Suprapubic skin (tissue), 4 donors: ENCODE data around the gene PLCD1. TPM values are rescaled to one million over a fixed set of nuclear protein-coding genes. Genes with fewer than 3 reads are reported as not detected.
"Not testable (repeated sequence)": the region's sequence is repeated elsewhere in the genome, so short reads cannot be mapped to it uniquely, and the experiment has no call there.

Experiments used
- DNase-seq, 2 donors: peaks; one replicate each; pipeline ENCODE4 v3.0.0-alpha.2; 2019; ENCODE audit warnings: low spot score in 2 of 2
- H3K27ac ChIP-seq: fragments of 200-600 bp; sonication (generic); one replicate; pipeline ENCODE4 v1.5.1; 2019
- H3K27me3 ChIP-seq: fragments of 200-600 bp; sonication (generic); one replicate; pipeline ENCODE4 v1.5.1; 2019
- H3K36me3 ChIP-seq: fragments of 200-600 bp; sonication (generic); one replicate; pipeline ENCODE4 v1.5.1; 2019
- H3K4me1 ChIP-seq: fragments of 200-600 bp; sonication (generic); one replicate; pipeline ENCODE4 v1.5.1; 2019
- H3K4me3 ChIP-seq: fragments of 200-600 bp; sonication (generic); one replicate; pipeline ENCODE4 v1.5.1; 2019; ENCODE audit warnings: mild to moderate bottlenecking
- H3K9me3 ChIP-seq: fragments of 200-600 bp; sonication (generic); one replicate; pipeline ENCODE4 v1.5.1; 2019
- CTCF ChIP-seq, 2 donors: fragments of 200-600 bp in 1 of 2; fragments of 450-650 bp in 1 of 2; sonication (generic) in 1 of 2; IDR thresholded peaks; one replicate each; pipeline ENCODE4 v1.5.1; 2016 to 2019; ENCODE audit warnings: antibody characterized with exemption in 2 of 2, mild to moderate bottlenecking in 1 of 2, moderate library complexity in 1 of 2
- EP300 ChIP-seq: sonication (generic); formaldehyde crosslinking; IDR thresholded peaks from one replicate; pipeline ENCODE4 v1.6.1; 2017; ENCODE audit warnings: antibody characterized with exemption
- POLR2A ChIP-seq, 2 donors: fragments of 450-650 bp; IDR thresholded peaks; one replicate each; pipeline ENCODE4 v1.6.1; 2017; ENCODE audit warnings: antibody characterized with exemption in 2 of 2, mild to moderate bottlenecking in 2 of 2, moderate library complexity in 2 of 2
- POLR2AphosphoS5 ChIP-seq, 3 donors: sonication (generic); formaldehyde crosslinking; IDR thresholded peaks; one replicate each; pipeline ENCODE4 v1.6.1; 2017; ENCODE audit warnings: antibody characterized with exemption in 3 of 3
- WGBS: methylation state at CpG from one replicate; pipeline ENCODE4 v1.1.5; 2018; 5-methylcytosine and 5-hydroxymethylcytosine counted together
- total RNA-seq, 4 donors: library from RNA; depleted of rRNA; stranded (reverse); fragments of >200 nt; gene quantifications; one replicate each; pipeline ENCODE4 v1.1.0, GENCODE V29; 2016

PLCD1 gene
- total RNA-seq, 4 donors from 2014 or later, result 32.3 to 42.2 (median 39.3) TPM

GRCh38 chr3:37973246-37974054, 56.0 kb downstream of the PLCD1 start:
- H3K9me3 ChIP-seq, result no peaks in the 10 kb centered on the region
- H3K36me3 ChIP-seq, result peaks cover 45% of the 10 kb centered on the region
- no peak overlapping the region for H3K4me3 ChIP-seq
- H3K27ac ChIP-seq, result no peak overlapping the region
- TF ChIP-seq POLR2A (IDR thresholded peaks at IDR 0.05) (no peak), POLR2AphosphoS5 (IDR thresholded peaks at IDR 0.05) (no peak), EP300 (no peak), CTCF (IDR thresholded peaks at IDR 0.05) (no peak)
- 83% methylated on average over 12 of the region's 12 CpGs for WGBS
- no peak for DNase-seq
- H3K27me3 ChIP-seq, result no peaks in the 10 kb centered on the region
- peaks cover 12% of the 10 kb centered on the region for H3K4me1 ChIP-seq

- not testable (repeated sequence) for H3K4me3 ChIP-seq, H3K9me3 ChIP-seq, H3K27me3 ChIP-seq, H3K27ac ChIP-seq, DNase-seq
- Histone ChIP-seq H3K4me1 (peaks cover 14% of the 10 kb centered on the region), H3K36me3 (peaks cover 38% of the 10 kb centered on the region)
- 93% methylated on average over 8 of the region's 8 CpGs for WGBS
Measured at GRCh38 chr3:37972056-37972455, 57.4 kb downstream of the PLCD1 start.

- Histone ChIP-seq H3K4me3 (no peak overlapping the region), H3K9me3 (no peaks in the 10 kb centered on the region), H3K27ac (no peak overlapping the region), H3K27me3 (no peaks in the 10 kb centered on the region), H3K36me3 (peaks cover 33% of the 10 kb centered on the region), H3K4me1 (peaks cover 14% of the 10 kb centered on the region)
- TF ChIP-seq POLR2AphosphoS5 (IDR thresholded peaks at IDR 0.05) (no peak), POLR2A (IDR thresholded peaks at IDR 0.05) (no peak), CTCF (IDR thresholded peaks at IDR 0.05) (no peak), EP300 (no peak)
- no peak for DNase-seq
Measured at GRCh38 chr3:37971467-37971866, 58.0 kb downstream of the PLCD1 start.

GRCh38 chr3:37970802-37971201, 58.6 kb downstream of the PLCD1 start:
- Histone ChIP-seq H3K27me3 (no peaks in the 10 kb centered on the region), H3K36me3 (peaks cover 30% of the 10 kb centered on the region), H3K9me3 (no peaks in the 10 kb centered on the region), H3K27ac (no peak overlapping the region), H3K4me1 (peaks cover 14% of the 10 kb centered on the region), H3K4me3 (no peak overlapping the region)
- no peak for DNase-seq
- no peak for TF ChIP-seq EP300
- TF ChIP-seq CTCF (IDR thresholded peaks at IDR 0.05), result no peak
- TF ChIP-seq POLR2A (IDR thresholded peaks at IDR 0.05), result no peak
- no peak for TF ChIP-seq POLR2AphosphoS5 (IDR thresholded peaks at IDR 0.05)
- 67% methylated on average over 5 of the region's 5 CpGs for WGBS

GRCh38 chr3:37969596-37970100, 59.8 kb downstream of the PLCD1 start:
- Histone ChIP-seq H3K4me1 (peaks cover 14% of the 10 kb centered on the region), H3K36me3 (peaks cover 38% of the 10 kb centered on the region), H3K27me3 (no peaks in the 10 kb centered on the region), H3K4me3 (no peak overlapping the region), H3K27ac (no peak overlapping the region), H3K9me3 (no peaks in the 10 kb centered on the region)
- DNase-seq, result no peak
- TF ChIP-seq POLR2AphosphoS5 (IDR thresholded peaks at IDR 0.05), result no peak
- TF ChIP-seq POLR2A (IDR thresholded peaks at IDR 0.05), result no peak
- TF ChIP-seq CTCF (IDR thresholded peaks at IDR 0.05), result no peak
- no peak for TF ChIP-seq EP300
- WGBS, result 74% methylated on average over 5 of the region's 7 CpGs
